GM18873 (cell line): ENCODE results near the gene LAPTM5.
A peak's percentile ranks its signal among the peaks of the same experiment; 100 is the strongest.

Experiments used
- ATAC-seq: cut with Tn5 transposase; IDR thresholded peaks from one replicate; pipeline ENCODE4 v1.9.1; 2021; ENCODE audit warnings: mild to moderate bottlenecking, moderate library complexity, moderate number of reproducible peaks; ENCODE audit not compliant: unreplicated experiment, low FRiP score

Gene LAPTM5

GRCh38 chr1:30759718-30760281 is 2.2 kb upstream of the LAPTM5 start:
- ATAC-seq, result no peak

DNA sequence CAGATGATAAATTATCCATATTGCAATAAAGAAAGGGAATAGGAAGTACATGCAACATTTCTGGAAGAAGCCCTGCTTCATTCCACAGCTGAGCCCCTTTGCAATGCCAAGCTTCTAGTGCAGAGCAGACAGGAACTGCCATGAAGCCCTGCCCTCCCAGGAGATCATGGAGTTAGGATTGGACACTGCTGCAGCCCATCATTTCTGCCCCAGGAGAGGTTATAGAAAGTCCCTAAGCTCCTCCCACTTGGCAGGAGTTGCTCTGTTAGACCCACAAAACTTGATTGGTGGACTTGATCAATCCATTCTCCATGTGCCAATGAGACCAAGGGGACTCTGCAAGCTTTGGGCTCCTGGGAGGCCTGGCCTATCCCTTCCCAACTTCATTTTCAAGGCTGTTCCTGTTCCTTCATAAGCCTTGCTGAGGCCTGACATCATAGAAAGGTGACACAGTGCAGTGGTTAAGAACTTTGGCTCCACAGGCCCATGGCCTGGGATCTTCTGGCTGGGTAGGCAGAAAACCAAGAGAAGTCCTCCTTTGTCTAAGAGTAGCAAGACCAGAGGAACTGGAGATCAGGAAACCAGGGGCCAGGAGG is 1.3 kb upstream of the LAPTM5 start:
- ATAC-seq, result no peak

DNA sequence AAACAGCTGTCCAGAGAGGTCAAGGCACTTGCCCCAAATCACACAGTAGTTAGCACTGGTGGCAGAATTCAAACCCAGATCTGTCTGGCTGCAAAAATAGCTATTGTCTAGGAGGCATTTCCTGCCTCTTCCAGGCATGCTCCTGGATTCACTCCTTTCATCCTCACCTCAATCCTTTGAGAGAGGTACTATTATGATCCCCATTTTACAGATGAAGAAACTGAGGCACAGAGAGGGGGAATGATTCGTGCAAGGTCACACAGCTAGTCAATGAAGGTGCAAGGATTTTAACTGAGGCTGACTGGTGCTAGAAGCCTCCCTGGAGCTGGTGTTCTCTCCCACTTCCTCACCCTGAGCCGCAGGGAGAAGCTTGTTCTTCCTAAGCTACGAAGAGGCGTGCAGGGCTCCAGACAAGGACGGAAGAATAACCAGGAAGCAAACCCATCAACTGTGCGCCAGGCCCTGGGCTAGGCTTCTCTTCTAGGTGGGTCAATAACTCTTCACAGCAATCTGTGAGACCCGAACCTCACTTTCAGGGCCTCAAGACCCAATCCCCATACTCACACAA is 631 bp upstream of the LAPTM5 start:
- ATAC-seq, result no peak

GRCh38 chr1:30756545-30757351 is 826 bp downstream of the LAPTM5 start:
- no peak for ATAC-seq

DNA sequence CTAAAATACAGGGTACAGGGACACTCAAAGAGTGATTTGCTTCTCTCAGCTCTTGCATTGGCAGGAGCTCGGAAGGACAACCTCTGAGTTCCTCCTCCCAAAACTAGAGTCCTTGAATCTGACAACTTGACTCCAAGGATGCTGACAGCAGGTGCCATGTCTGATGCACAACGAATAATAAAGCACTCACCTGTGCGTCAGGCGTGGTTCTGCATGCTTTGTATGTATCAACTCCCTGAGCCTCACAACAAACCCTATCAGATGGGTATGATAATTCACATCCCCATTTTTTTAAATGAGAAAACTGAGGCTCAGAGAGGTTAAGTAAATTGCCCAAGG is 1.4 kb downstream of the LAPTM5 start:
- no peak for ATAC-seq

GRCh38 chr1:30755746-30756145 is 1.8 kb downstream of the LAPTM5 start:
- ATAC-seq, result no peak

DNA sequence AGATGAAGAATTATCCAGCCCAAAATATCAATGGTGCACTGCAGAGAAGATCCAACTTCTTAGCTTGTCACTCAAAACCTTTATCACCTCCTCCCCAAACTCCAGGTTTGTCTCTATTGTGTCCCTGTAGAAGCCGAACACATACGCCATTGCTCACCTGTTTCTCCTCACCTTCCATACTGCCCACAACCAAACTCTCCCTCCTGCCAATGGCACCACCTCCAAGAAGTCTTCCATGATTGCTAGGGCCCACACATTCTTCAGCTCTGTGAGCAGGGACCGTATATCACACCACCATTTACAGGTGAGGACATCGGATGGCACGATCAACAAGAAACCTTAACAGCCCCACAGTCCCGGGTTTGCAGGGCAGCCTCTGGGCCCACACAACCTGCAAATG is 2.2 kb downstream of the LAPTM5 start:
- no peak for ATAC-seq

- ATAC-seq, result peak; percentile 51
Observed at GRCh38 chr1:30754684-30755171, 2.8 kb downstream of the LAPTM5 start.

- no peak for ATAC-seq
Observed at GRCh38 chr1:30753660-30754123, 3.9 kb downstream of the LAPTM5 start.

GRCh38 chr1:30753118-30753517 is 4.5 kb downstream of the LAPTM5 start:
- ATAC-seq, result no peak

GRCh38 chr1:30752651-30752908 is 5.0 kb downstream of the LAPTM5 start:
- ATAC-seq, result no peak

GRCh38 chr1:30751830-30752650 is 5.5 kb downstream of the LAPTM5 start:
- ATAC-seq, result no peak

- ATAC-seq, result no peak
Observed at GRCh38 chr1:30750731-30751291, 6.8 kb downstream of the LAPTM5 start.

GRCh38 chr1:30749691-30750583 is 7.6 kb downstream of the LAPTM5 start:
- no peak for ATAC-seq

DNA sequence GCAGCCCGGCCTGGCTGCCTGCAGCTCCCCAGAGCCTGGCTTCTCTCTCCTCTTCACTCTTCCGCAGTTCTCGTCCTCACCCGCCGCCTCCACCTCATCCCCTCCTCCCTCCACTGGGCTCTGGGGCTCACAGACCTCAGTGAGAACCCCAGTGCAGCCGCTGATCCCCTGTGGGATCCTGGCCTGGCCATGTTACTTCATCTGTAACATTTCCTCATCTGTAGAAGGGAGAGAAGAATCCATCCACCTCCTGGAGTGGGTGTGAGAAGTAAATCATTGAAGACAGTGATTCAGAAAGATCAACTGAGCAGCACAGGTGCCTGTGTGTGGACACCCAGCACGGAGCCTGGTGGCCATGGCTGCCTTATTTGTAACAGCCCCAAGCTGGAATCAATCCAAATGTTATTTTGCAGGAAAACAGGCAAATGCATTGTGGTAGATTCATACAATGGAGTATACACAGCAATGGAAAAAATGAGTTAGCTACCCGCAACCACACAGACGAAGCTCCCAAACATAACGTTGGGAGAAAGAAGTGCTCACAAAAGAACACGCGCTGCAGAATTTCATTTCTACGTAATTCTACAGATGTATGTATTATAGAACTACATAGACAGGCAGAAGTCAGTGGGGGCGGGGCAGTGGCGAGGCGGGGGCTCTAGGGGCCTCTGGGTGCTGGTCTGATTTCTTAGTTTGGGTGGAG is 8.7 kb downstream of the LAPTM5 start:
- no peak for ATAC-seq

DNA sequence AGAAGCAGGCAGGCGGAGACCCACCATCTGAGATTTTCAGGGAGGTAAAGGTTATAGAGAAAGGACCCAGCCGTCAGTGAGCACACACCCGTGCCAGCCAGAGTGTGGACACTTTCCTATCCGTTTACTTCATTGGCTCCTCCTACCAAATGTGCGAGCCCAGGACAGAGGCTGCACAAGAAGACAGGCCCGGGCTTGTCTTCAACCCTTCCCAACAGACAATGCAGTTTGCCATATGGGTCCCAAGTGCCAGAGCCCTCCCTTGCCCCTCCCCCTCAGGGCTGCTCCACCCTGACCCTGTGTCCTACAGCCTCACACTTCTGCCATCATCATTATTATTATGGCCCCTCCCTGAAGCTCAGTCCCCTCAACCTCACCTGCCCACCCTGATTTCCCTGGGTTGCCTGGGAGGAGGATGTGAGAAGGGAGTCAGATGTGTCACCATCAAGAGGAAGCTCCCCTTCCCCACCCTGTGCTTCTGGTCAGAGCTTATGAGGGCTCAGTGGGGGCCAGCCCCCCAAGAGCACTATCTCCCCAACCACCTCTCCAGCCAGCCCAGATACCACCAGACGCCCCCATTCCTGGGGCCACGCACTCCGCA is 9.4 kb downstream of the LAPTM5 start:
- no peak for ATAC-seq

DNA sequence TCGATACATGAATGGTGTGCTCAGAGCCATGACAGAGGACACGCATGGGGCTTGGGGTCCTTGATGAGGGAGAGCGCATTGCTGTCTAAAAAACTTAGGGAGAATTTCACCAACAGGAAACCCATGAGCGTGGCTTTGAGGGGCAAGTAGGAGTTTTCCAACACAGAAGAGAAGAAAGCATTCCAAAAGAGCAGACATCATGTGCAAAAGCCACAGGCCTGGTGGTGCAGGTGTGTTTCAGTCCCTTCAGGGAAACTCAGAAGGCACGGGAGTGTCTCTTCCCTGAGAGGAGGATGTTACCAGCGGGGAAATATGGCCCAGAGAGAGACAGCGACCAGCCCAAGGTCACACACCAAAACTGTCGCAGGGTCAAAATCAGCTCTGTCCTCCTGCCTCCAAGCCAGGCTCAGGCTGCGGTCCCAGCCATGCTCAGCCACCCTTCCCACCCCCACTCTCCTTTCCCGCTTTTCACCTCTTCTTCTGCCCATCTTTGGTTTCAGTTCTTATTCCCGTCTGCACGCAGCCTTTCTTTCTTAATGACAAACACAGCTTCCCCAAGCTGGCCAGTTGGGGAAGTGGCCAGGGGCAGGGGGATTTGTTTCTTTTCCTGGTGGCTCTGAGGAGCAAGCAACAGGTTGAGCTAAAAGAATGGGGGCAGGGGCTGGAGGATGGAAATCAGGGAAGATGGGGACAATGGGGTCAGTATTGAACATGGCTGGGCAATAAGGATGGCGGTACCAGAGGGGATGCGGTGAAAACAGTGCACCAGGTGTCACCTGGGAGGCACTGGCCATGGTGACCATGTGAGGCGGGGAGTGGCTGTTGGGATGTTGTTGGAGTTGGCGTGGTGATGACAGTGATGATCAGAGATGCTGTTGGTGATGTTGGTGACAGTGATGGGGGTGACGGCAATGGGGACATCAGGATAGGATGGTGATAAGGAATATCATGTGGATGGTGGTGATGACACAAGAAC is 10.3 kb downstream of the LAPTM5 start:
- no peak for ATAC-seq
